Gastrocnemius medialis (tissue), 4 donors: ENCODE data around the gene TRIM71.

Experiments used
- CTCF ChIP-seq, 5 experiments: fragments of 450-650 bp in 3 of 5; fragments of 200-600 bp in 2 of 5; sonication (generic) in 2 of 5; IDR thresholded peaks in 4 of 5; conservative IDR thresholded peaks in 1 of 5; 1 replicate in 4 of 5; 2 replicates in 1 of 5; pipeline ENCODE4 v1.5.1; 2016 to 2019; ENCODE audit warnings: antibody characterized with exemption in 5 of 5, mild to moderate bottlenecking in 3 of 5, moderate library complexity in 3 of 5
- POLR2A ChIP-seq, 2 donors: fragments of 450-650 bp; IDR thresholded peaks; one replicate each; pipeline ENCODE4 v1.6.1; 2017; ENCODE audit warnings: antibody characterized with exemption in 2 of 2, mild to moderate bottlenecking in 2 of 2, moderate library complexity in 2 of 2

GRCh38 chr3:32852146-32852545 lies 34.3 kb downstream of the TRIM71 start:
- TF ChIP-seq CTCF (IDR thresholded peaks at IDR 0.05 in 4 of 5, conservative IDR thresholded peaks at IDR 0.05 in 1 of 5): no peak
- TF ChIP-seq POLR2A (IDR thresholded peaks at IDR 0.05): no peak
